Measurements from ENCODE around the gene FUT8.

FUT8 gene

GRCh38 chr14:65791191-65791981, 378.9 kb downstream of the FUT8 start:
- no peaks in the 10 kb centered on the region for H3K27me3 ChIP-seq (ENCODE audit: control insufficient read depth, insufficient read depth, low read length)
- no peaks in the 10 kb centered on the region for H3K9me3 ChIP-seq (ENCODE audit: control insufficient read depth, low read length)
- no peak overlapping the region for H3K4me2 ChIP-seq (ENCODE audit: low read length)
- H2AFZ ChIP-seq = no peak overlapping the region
- no peak for TF ChIP-seq CTCF (IDR thresholded peaks at IDR 0.05)
- H3K4me1 ChIP-seq = no peaks in the 10 kb centered on the region
- no peaks in the 10 kb centered on the region for H3K79me2 ChIP-seq
- no peak overlapping the region for H3K9ac ChIP-seq
- H3K36me3 ChIP-seq (ENCODE audit: control insufficient read depth, insufficient read depth, low read length) = no peaks in the 10 kb centered on the region
- H3K27ac ChIP-seq = no peak overlapping the region
- no peak overlapping the region for H3K4me3 ChIP-seq (ENCODE audit: low read depth, low read length)

GRCh38 chr14:65792208-65792905, 379.8 kb downstream of the FUT8 start:
- Histone ChIP-seq H3K4me2 (ENCODE audit: low read length) (no peak overlapping the region), H3K36me3 (ENCODE audit: control insufficient read depth, insufficient read depth, low read length) (no peaks in the 10 kb centered on the region), H2AFZ (no peak overlapping the region), H3K9ac (no peak overlapping the region), H3K4me3 (ENCODE audit: low read depth, low read length) (no peak overlapping the region), H3K27me3 (ENCODE audit: control insufficient read depth, insufficient read depth, low read length) (no peaks in the 10 kb centered on the region), H3K79me2 (no peaks in the 10 kb centered on the region), H3K4me1 (no peaks in the 10 kb centered on the region), H3K27ac (no peak overlapping the region), H3K9me3 (ENCODE audit: control insufficient read depth, low read length) (no peaks in the 10 kb centered on the region)
- TF ChIP-seq CTCF (IDR thresholded peaks at IDR 0.05) = no peak
